NCI-H82 (cell line): Measurements from ENCODE around the gene HTRA3.

Experiments used
- DNase-seq: peaks from one replicate; lab custom pipeline; 2025; lab: John Stamatoyannopoulos, UW

HTRA3 gene

DNA sequence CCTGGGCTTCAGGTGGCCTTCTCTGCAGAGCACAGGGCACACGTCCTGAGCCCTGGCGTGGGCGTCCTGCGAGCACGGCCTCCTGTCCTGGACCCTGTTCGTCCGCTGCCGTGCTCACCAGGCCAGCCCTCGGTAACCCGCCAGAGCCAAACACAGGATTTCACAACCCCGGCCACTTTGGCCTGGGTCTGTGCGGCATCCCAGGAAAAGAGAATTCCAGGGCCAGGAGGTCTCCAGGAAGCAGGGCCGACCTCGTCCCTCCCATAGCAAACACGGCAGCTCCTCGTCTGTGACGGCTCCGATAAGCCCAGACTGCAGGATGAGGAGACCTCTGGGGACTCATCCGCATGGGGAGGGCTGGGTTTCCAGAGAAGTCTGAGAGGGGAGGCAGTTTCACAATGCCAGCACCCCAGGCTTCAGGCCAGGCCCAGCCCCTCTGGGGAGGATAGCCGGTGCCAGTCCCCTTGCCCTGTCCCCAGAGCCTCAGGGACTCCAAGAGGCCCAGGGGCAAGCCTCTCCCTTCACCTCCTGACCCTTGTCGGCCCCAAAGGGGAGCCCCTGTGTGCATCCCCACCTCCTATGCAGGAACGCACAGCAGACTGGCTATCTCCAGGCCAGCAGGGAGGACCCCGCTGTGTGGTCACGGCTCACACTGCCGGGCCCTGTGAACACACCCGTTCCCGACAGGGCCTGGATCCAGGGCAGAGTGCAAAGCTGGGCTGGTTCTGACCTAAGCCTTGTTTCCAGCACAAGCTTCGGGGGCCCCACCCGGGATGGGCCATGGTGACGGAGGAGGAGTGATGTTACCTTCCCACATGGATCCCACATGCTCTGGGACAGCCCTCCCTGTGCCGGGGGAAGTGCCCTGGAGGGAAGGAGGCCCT, 22.3 kb upstream of the HTRA3 start:
- DNase-seq: no peak

DNA sequence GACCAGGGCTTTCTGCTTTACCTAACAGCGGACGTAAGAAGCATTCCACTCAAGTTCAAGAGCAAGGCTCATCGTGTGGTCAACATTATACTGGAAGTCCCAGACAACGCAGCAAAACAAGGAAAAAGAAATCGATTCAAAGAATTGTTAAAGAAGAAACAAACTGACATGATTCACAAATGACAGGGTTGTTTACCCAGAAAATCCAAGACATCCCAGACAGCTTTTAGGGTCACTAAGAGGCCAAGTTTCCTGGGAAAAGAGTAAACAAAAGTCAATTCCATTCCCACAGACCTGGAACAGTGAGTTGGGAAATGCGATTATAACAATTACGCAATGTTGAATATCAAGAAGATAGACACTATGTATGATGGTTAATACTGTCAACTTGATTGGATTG, 21.5 kb upstream of the HTRA3 start:
- peak; percentile 66 for DNase-seq

DNA sequence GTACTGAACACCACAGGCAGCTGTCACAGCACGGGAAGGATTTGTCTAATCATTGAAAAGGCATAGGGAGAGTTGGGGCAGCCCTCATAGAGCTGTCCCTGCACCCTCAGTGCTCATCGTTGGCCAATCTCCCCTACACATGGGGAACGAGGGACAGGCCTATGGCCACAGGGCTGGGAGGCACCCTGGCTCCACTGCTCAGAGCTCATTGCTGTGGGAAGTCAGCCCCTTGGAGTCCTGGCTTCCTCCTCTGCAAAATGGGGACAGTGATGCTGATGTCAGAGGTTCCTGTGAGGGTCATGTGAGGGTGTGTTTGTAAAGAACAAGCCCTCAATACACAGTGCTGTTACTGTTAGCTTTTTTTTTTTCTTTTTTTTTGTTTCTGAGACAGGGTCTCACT, 19.3 kb upstream of the HTRA3 start:
- no peak for DNase-seq

DNA sequence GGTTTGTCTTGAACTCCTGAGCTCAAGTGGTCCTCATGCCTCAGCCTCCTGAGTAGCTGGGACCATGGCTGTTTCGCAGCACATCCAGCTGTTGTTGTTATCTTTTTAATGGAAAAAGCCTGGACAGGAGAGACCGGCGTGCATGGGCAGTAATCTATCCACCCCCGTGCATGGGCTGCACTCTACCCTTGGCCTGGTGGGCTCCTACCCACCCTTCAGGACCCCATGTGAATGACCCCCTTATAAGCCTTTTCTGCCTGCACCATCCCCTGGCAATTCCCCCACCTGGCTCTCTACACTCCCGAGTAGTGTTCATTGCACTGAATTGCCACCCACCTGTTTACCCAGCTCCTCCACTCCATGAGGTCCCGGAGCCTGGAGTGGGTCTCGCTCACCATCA, 18.9 kb upstream of the HTRA3 start:
- DNase-seq: no peak

DNA sequence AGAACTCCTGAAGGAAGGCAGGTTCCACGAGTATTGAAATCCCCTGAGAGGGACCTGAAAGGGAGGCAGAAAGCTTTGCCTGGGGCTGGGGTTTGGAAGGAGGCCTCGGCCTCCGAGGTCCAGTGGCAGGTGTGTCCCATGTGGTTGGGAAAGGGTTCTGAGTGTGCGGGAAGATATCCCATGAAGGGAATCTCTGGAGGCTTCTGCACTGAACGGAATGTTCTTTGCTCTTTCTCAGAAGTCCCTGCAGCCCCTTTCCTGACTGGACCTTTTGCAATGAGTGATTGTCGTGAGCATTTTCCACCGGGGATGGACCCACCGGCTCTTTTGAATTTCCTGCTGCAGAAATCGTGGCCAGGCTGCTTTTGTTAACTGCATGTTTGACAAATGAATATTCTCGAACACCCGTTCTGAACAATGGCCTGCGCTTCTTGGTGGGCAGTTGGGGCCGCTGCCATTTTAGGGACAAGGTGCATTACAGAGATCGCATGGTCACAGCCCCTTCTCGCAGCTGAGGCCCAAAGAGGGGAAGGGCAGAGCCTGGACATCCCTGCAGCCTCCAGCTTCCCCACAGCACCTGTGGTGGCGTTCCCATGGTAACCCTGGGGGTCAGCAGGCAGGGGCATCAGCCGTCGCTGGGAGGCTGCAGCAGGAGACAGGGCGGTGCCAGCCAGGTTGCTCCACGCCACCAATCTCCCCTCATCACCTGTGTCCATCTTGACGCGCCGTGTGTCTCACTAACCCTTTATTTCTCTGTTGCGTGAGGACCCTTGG, 18.3 kb upstream of the HTRA3 start:
- no peak for DNase-seq

DNA sequence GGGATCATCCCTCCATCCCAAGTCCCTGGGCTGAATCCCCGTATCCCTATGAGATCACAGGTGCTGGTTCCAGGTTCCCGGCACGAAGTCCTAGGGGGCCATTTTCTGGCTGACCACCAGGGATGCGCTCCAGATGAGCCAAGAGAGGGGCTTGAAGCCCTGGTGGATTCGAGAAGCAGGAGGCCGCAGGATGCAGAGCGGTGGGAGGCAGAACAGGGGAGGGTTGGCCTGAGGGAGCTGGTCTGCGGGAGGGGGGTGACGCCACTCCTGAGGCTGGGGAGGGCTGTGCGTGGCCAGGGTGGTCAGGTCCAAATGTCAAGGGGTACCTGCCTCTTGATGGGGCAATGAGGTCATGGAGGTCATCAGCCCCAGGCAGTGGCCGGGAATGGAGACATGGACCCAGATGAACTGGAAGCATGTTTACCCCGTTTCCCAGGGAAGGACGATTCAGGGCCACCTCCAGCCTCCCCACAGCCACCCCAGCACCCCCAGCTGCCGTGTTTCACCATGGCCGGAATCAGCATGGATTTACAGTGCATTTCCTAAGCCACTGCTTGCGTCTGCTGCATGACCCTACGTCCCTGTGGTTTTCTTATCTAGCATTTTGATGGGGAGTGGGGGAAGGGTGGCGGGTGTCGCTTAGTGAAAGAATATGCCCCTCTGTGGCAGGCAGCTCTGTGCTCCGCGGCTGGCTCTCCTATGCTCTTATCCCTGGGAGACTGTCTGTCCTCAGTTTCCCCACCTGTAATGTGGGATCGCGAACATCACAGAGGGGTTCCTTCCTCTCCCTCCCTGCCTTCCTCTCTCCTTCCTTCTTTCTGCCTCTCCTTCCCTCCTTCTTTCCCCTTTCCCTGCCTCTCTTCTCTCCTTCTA, 17.0 kb upstream of the HTRA3 start:
- DNase-seq: no peak

DNA sequence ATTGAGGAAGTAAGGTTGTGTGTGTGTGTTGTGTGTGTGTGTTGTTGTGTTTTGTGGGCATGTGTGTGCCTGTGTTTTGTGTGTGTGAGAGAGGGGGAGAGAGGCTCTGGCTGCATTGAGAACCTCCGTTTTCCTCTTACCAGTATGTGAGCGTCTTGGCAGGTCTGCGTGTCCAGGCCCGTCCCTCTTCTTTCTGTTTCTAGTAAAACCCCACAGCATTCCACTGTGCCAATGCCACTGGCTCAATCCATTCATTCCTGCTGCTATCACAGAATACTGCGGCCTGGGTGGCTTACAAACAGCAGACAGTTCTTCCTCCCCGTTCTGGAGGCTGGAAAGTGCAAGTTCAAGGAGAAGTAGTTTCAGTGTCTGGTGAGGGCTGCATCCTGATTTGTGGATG, 15.5 kb upstream of the HTRA3 start:
- no peak for DNase-seq

DNA sequence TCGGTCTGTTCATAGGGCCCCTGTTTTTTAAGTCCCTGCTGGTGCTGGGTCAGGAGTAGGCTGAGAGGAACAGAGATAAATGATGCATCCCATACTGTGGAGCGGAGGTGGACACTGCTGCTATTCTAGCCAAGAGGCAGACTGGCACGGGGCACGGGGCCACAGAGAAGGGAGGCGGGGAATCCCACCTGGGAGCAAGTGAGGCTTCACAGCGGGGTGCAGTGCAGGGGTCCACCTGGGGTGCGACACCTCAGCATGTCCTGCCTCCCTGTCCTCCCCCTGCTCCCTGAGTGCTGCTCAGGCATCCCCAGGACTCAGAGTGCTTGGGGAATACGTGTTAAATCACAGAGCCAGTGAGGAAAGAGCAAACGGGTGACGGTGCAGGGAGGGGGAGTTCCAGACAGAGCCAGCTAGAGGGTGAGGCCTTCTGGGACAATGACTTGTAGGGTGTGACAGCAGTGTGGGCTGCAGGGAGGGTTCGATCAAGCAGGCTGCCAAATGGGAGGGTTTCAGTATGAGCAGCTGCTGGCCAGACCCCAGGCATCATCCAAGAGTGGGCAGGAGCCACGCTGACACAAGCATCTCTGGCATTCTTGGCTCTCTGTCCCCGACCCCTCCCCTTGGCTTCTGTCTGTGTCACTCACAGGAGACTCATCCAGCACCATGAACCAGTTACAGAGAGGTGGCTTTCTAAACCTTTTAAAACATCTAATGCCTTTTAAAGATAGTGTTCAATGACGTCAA, 13.7 kb upstream of the HTRA3 start:
- DNase-seq: no peak

DNA sequence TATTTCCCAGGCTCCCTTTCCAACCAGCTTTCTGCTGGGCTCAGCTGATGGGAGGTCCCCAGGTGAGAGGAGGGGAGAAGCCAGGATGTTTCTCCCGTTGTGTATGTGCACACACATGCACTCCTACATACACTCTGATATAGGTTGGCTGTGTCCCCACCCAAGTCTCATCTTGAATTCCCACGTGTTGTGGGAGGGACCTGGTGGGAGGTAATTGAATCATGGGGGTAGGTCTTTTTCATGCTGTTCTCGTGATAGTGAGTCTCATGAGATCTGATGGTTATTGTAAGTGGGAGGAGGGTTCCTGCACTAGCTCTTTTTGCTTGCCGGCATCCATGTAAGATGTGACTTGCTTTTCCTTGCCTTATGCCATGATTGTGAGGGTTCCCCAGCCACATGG, 11.7 kb upstream of the HTRA3 start:
- DNase-seq: no peak

DNA sequence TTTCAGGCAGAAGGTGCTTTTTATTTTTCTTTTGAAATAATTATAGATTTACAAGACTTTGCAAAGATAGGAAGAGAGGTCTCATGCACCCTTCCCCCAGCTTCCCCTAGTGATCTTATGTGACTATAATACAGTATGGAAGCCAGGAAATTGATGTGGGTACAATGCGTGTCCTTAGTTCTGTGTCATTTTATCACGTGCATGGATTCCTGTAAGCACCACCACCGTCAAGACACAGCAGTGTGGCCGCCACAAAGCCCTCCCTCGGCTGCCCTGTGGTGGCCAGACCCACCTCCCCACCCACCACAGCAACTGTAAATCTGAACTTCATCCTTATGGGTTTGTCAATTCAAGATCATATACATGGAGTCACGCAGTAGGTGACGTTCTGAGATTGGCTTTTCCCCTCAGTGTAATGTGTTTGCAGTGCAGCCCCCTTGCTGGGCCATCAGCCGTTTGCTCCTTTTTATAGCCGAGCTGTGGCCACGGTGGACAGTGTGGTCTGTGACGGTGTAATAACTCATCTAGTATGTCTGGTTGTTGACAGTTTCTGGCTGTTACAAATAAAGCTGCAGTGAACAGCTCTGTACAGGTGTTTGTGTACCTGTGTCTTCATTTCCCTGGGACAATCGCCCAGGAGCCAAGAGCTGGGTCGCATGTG, 10.9 kb upstream of the HTRA3 start:
- no peak for DNase-seq

DNA sequence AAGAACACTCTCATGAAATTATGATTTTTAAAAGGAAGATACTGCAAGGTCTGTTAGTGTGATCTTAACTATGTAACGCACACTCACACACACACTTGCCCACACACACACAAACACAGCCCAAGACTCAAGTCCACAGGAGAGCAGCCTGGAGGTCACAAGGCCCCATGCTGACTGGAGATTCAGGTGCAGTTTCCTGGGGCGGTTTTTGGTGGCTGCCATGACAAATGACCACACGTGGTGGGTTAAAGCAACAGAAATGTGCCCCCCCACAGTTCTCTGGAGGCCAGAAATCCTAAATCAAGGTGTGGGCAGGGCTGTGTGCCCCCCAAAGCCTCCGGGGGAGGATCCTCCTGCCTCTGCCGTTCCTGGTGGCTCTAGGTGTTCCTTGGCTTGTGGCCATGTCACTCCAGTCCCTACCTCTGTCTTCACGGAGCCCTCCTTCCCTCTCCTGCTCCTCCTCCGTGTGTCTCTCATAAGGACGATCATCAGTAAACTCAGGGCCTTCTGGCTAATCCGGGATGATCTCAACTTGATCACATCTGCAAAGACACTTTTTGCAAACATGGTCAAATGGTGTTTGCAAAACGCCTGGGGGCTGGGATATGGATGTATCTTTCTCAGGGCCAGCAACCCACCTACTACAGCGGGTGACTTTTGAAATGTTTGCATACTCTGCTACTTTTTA, 9.7 kb upstream of the HTRA3 start:
- peak; percentile 90 for DNase-seq

DNA sequence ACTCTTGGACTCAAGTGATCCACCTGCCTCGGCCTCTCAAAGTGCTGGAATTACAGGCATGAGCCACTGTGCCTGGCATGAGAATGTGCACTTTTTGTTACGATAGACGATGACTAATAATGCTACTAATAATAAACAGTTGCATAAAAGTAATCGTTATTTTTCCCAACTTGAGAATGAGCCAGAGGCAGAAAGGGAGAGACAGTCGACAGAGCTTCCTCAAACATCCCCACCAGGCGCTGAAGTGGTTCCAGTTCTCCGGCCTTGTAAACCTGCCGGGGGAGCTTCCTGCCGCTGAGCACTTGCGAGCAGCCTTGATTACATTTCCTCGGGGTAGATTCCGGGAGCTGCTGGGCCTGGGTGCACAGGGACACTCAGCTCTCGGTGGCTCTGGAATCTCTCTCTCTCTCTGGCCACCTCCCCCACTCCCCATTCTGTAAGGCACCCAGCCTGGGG, 8.9 kb upstream of the HTRA3 start:
- no peak for DNase-seq

DNA sequence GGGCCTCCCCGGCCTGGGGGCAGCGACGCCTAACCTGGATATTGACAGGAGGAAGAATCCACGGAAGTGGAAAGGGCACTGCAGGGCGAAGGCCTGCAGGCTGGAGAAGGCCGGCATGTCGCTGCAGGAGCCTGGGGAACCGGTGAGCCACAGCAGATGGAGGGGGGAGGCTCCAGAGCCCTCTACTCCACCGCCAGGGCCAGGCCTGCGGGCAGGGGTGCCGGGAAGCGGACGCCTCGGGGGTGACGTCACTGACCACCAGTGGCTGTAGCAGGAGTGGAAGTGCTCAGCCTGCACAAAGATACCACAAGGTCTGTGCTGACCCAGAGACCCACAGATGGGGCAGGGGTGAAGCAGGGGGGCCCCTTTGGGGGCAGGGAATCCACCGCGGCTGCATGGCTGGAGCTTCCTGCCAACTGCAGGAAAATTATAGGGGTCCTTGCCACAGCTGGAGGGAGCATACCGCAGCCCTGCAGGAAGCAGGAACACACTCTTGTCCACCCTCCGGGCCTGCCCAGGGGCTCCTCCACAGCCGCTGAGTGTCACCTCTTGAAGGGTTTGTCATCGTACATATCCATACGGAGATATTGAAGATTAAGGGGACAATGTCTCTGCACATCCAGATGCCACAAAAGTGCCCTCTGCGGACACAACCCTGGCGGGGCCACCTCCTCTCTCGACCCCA, 7.6 kb upstream of the HTRA3 start:
- DNase-seq: no peak

DNA sequence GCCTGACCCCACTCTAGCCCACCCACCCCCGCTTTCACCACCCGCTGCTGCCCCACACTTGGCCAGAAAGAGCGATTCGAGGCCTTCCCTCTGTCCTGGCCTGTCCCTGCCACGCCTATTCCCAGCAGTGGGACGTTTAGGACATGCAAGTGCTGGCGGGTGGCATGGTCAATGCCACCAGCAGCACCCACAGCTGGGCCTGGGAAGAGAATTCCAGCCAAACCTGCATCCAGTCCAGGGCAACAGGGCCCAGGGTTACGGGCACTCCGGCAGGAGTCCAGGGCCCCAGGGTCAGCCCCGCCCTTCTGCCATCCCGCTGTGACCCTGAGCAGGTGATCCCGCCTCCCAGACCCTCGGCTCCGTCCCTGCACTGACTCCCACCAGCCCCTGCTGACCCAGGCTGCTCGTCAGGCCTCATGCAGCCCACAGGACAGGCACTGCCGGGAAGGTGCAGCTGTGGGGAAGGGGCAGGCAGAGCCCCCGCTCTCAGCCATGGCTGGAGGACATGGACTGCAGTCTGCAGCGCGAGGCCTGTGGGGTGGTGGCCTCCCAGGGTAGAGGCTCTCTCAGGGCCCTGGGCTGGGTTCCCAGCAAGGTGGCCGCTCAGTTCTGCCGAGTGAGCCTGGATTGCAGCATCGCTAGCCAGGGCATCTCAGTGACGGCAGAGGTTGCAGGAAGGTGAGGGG, 6.8 kb upstream of the HTRA3 start:
- DNase-seq: no peak

DNA sequence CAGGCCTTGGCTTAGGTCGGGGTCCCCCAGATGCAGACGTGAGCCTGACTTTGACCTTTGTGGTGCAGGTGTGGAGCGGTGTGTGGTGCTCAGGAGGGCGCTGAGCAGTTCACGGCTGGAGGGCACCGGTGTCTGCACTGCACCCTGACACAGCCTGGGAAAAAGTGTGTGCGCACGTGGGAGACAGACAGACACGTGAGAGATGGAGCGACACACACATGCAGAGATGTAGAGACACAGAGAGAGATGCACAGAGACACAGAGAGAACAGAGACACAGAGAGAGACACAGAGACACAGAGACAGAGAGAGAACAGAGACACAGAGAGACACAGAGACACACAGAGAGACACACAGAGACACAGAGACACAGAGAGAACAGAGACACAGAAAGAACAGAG, 6.2 kb upstream of the HTRA3 start:
- DNase-seq: no peak

DNA sequence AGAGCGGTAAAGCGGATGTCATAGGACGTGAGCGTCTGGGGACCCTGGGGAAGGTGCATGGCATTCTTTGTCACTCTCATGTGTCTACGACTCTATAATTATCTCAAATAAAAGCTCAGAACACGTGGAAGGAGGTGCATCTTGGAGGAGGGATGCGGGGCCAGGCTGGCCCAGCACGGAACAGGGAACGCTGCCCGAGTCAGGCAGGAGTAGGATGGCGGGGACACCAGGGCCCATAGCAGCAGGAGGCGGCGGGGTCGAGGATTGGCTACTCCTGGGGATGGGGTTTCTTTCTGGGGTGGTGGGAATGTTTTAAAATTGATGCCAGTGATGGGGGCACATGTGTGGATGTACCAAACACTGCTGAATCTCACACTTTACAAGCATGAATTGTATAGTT, 5.4 kb upstream of the HTRA3 start:
- DNase-seq: no peak

DNA sequence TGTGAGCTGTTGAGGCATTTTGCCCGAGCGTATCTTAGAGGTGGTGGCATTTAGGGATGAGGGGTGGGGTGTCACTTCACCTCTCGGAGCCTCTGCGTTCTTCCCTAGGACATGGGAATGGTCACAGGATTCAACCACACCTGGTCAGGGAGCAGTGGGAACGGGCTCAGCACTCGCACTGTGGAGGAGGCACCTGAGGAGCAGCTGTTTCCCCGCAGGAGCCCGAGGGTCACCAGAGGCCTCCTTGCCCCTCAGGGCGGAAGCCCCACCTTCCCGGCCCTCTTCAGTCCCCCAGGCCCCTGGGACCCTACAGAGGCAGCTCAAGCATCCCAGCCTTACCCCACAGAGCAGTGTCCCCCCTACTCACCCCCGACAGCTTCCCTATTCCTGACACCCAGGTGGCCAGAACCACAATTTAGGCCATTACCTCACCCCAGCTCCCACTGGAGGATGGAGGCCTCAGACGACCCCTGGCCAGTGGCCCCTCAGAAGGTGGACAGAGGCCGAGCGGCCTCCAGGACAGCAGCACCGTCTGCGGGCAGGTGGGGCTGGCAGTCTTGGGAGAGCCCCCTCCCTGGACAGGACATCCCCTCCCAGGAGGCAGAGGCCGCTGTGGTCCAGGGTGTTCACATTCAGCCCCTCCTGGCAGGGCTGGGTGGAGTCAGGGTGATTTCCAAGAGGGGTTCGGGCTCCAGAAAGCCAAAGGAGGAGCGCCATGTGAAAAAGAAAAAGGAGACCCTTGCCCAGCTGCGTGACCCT, 4.2 kb upstream of the HTRA3 start:
- DNase-seq: no peak

DNA sequence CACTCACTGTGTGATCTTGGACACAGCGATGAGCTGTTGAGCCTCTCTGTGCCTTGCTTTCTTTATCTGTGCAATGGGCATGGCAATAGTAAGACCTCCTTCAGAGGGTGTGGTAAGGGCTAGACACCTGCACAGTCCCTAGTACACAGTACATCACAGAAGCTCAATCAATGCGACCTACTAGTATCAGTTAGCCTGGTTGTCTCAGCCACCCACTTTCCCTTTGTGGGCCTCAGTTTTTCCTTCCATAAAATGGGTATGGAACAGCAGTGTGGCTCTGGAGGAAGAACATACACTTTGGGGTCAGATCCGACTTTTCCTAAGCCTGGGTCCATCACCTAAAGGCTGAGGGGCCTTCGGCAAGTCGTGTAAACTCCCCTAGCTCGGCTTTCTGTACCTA, 3.5 kb upstream of the HTRA3 start:
- no peak for DNase-seq

DNA sequence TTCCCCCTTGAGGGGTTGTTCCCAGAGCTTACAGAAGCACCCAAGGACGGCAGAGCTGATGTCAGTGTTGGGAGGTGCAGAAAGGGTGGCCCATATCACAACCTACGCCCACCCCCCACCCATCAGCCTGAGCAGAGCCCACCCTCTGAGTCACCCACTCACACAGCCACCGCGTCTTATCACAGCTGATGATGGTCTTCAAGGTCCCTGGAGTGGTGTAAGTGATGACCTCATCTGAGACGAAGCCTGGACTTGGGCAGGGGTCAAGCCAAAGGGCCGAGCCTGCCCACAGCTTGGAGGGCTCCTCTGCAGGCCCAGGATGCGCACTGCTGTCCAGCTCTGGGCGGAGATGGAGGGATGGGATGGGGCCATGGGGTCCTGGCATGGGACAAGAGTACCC, 3.0 kb upstream of the HTRA3 start:
- DNase-seq: no peak
